HT-29 (cell line): ENCODE results near the gene ZFPL1. TPM values are rescaled to one million over a fixed set of nuclear protein-coding genes. Genes with fewer than 3 reads are reported as not detected.

Source experiments
- DNase-seq: peaks from one replicate; pipeline ENCODE4 v3.0.0-alpha.2; 2015; ENCODE audit warnings: low spot score
- small RNA-seq: library from RNA; depleted of rRNA; stranded (forward); fragments of <200 nt; gene quantifications from one replicate; pipeline ENCODE3, GENCODE V24; 2014
- total RNA-seq: library from RNA; depleted of rRNA; stranded (reverse); fragments of >200 nt; shearing (Covaris generic); gene quantifications from 2 replicates; pipeline ENCODE4 v1.2.3, GENCODE V29; 2014; rRNA removed

The ZFPL1 gene
- total RNA-seq, 1 experiment from 2014 or later, result 124 TPM

DNA sequence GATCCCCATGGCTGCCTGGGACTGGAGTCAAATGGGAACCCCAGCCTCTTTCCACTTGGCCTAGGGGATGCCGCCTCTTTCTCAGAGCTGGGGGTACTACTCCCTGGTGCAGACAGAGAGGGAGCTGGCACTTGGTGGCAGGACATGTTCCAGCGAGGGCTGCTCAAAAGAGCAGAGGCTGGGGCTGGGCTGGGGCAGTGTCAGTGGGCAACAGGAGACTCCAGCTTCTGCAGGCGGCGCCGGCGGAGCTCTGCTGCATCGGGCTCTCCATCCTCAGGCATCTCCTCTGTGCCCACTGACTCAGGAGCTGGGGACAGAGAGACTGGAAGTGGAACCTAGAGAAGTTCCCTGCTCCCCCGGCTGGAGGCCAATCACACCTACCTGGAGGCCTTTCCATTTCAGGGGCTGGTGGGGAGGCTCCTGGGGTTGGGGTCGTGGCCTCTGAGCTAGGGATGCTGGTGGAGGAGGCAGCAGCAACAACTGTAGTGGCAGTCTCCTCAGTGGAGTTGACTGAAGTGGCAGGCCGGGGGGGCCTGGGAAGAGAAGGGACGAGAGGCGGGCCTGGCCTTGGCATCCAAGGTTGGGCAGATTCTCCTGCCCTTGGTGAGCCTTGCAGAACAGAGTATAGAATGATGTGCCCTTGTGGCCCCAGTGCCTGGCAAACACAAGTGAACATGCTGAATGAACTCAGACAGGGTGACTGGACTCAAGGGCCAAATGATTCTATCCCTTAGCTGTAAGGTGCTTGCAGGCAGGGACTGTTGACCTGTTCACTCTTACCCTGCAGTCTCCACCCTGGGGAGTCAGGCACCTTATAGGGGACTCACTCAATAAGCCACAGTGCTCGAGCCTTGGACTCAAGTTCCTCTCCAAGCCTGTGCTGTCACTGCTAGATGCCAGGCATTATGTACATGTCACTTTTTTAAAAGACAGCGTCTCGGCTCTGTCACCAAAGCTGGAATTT, 44.4 kb downstream of the ZFPL1 start:
- DNase-seq, result no peak

DNA sequence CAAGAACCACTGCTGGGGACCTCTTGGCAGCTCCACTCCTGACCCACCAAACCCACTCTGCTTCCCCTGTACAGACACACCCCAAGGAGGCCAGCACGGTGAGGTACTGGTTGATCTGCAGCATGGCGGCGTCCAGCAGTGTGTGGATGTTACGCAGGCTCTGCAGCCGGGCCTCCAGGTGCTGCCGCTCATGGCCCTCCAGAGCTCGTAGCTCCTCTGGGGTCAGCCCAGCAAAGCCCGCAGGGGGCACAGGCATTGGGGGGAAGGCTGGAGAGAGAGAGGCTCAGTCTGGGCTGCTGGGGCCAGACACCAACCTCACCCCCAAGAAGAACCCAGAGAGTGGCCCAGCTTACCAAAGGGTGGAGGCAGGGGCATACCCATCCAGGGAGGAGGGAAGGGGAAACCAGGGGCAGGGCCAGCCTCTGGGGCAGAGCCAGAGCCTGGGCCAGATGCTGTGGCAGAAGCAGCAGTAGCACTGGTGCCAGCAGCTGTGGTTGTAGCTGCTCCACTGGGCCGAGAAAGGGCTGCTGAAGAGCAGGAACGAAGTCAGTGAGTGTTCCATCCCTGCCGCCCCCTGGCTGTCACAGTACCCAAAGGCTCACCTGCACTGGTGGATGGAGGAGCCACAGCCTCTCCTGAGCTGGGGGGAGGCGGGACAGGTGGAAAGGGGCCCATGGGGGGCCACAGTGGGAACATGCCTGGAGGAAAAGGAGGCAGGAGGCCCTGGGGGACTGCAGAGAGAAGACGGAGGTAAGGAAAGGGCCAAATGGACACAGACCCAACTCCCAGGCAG, 45.8 kb downstream of the ZFPL1 start:
- DNase-seq, result no peak

DNA sequence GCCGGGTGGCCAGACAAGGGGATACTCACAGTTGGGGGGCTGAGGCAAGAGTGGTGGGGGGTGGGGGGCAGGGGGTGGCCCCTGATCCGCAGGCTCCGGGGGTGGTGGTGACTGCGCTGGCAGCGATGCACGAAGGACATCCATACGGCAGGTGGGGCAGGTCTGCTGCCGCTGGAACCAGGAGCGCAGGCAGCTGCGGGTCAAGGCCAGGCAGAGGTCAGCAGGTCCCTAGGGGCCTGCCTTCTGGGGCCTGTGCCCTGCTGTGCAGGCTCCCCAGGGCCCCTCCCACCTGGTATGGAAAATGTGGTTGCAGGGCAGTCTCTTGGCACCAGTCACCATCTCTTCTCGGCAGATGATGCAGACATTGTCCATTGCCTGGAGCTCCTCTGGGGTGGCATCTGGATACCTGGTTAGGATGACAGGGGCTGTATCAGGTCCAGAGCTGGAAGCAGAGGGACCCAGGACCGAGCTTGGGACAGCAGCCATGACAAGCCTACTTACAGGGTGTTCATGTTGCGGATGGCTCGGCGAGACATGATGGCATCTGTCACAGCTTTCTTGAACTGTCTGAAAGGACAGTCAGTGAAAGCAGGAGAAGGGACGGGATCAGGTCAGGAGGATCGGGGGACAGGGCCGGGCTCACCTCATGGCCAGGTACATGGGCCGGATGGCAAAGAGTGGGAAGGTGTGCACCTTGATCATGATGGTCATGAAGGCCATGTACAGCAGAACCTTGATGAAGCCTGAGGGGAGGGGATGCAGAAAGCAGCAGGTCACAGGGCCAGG, 46.8 kb downstream of the ZFPL1 start:
- DNase-seq, result no peak

DNA sequence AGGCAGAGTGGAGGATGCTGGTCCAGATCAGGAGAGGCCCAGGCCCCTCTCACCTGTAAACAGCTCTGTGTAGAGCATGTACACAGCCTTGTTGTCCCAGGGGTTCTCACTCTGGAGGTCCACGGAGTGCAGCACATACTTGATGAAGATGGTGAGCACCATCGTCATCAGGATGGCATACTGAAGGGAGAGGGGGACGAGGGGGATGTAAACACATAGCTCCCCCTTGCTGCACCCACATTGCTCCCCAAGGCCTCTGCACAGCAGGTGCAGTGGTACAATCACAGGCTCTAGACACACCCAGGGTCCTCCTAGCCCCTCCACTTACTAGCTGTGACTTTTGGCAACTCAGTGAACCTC, 47.4 kb downstream of the ZFPL1 start:
- no peak for DNase-seq

DNA sequence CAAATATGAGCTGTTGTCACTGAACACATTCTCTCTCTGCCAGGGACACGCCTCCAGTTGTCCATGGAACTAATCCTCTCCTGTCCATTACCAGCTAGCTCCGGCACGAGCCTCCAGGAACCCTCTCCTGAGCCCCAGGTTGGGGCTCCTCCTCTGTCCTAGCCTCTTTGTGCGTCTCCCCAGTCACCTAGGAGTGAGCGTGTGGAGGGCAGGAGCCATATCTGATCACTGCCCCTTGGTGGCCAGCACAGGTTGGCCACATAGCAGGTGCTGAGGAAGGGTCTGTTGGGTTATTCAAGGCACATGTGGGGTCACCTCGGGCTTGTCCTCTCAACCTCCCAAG, 47.8 kb downstream of the ZFPL1 start:
- DNase-seq, result no peak

DNA sequence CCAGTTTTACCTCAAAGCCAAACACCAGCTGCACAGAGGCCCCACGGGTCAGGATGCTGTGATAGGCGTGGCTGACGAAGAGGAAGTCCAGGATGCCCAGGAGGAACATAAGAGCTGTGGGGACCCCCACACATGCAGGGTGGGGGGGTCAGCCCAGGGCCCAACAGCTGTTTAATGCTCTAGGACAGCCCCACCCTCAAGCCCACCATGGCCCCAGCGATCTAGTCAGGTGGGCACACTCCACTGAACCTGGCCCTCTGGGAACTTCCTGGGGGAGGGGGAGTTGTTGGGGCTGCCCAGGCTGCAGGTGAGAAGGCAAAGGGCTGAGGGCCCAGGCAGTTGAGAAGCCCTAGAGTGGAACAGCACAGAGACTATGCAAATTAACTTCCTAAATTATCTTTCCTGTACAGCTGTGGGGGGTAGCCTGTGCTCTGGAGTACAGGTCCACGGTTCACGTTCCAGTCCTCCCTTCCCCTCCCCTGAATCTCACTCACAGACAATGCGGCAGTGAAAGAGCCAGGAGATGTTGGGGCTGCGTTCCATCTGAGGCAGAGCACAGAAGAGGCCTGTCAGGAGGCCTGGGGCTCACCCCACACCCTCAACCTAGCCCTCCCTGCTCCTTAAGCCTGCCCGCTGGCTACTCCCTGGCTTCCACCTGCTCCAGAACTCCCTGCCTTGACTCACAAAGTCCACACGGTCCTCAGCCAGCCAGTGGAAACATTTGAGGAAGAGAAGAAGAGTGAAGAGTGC, 48.4 kb downstream of the ZFPL1 start:
- no peak for DNase-seq

DNA sequence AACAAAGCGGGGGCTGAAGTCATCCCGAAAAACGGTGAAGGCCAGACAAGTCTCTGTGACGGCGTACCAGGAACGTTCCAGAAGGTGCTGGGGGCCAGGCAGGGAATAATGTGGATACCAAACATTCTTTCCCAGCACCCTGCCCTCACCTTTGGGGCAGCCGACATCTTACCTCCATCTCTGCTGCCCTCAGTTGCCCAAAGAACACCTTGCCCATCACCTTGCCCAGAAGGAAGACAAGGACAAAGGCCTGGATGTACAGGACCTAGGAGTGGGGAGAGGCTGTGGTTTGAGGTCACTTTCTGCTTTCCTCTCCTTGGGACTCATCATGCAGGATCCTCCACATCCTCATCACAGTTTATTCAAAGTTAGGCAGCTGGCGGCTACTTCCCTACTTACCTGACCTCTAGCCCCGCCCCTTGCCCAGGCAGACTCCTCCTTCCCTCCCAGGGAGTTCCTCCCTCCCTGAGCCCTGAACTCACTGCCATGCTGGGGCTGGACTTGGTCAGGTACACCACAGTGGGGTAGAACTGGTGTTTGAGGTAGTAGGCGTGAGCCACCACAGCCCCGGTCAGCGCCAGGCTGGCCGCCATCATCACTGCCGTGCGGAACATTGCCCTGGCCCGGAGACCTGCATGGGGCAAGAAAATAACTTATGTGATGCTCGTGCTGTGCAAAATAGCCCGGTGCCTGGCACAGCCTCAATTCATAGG, 49.1 kb downstream of the ZFPL1 start:
- DNase-seq, result peak; percentile 75

DNA sequence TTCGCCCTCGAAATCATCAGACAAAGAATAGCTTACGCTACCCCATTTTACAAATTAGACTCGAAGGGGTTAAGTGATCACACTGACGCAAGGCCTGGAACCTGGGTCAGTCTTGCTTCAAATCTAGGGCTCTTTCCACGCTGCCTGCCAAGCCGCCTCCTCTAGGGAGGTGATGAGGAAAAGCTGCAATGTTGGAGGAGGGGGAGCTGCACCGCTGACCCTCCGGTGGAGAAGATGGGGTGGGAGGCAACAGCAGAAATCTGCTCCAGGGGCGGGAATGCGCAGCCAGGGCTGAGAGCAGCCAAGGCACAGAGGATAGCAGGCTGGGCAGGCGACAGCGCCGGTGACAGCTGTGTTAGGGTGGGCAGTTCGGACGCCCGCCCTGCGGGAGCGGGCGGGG, 49.7 kb downstream of the ZFPL1 start:
- peak; percentile 36 for DNase-seq

DNA sequence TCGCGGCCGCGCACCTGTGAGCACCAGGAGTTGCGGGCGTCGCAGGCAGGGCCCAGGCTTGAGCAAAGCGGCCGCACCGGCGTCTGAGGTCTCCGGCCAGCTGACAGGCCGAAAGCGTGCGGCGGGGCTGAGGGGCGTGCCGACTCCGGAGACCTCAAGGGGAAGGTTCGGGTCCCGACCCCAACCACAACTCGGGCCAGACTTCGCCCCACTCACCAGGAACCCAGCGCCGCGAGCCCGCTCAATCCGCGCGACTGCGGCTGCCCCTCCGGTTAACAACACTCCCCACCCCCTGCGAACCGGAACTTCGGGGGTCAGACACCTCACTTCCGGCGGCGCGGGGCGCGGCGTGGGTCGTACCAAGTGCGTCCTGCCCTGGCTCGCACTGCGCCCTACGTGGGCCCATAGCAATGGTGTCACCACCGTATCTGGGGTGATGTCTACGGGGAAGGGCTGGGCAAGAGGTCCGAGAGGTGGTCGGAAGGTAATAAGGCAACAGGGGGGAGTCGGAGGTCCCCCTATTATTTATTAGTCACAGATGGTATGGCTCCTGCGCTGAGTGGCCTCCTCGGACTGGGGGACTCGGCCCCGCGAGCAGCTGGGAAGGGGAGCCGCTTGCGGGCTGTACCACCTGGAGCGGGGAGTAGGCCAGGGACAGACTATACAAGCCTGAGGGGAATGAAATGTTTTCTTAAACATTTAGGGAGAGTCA, 50.4 kb downstream of the ZFPL1 start, which contains the start of gene SYVN1:
TSS of gene SYVN1 (minus strand) at position 280 of the 712 bp plus-strand sequence. CDS start 918 bp downstream, outside the sequence.
- peak; percentile 96 for DNase-seq

DNA sequence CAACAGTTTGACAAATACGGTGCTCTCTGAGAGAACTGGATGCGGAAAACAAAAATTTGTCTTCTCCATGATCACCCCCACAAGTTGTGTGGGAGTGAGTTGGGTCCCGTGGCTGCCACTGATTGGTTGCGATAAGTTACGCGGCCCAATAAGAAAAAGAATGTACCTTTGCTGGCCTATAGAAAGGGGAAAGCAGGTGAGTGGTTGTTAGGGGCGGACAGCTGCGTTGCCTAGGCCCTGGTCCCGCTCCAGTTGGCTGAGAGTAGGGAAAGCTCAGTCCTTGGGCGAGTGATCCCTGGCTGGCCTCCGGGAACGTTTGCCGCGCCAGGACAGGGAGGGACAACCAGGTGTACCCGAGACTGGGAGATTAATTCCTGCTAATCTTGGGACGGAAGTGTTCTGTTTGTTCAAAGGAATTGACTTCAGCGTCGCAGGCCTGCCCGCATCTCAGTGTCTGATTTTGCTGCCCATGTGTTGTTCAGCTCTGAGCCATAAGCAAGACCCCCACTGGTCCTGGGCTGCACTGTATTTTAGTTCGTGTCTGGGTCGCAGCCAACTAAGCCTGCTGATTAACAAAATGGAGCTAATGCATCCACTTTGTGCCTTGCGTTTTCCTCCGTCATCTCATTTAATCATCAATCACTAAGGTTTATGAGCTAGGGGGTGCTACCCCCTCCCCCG, 51.1 kb downstream of the ZFPL1 start:
- peak; percentile 99 for DNase-seq

DNA sequence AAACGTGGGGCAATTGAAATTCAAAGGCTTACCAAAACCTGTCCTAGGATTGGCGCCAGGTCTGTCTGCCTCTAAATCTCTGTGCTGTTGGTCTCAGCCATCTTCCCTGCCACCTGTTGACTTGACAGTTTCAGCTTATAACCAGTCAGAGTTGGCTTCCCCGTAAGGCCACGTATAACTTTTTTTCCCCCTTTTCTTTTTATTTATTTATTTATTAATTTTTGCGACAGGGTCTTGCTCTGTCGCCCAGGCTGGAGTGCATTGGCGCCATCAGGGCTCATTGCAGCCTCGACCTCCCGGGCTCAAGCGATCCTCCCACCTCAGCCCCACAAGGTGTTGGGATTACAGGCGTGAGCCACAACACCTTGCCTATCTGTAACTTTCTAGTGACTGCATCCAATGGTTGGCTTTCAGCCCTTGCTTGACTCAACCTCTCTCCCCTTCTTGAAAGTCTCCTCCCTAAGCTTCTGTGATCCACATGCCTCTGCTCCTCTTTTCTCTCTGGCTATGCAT, 51.7 kb downstream of the ZFPL1 start:
- no peak for DNase-seq

DNA sequence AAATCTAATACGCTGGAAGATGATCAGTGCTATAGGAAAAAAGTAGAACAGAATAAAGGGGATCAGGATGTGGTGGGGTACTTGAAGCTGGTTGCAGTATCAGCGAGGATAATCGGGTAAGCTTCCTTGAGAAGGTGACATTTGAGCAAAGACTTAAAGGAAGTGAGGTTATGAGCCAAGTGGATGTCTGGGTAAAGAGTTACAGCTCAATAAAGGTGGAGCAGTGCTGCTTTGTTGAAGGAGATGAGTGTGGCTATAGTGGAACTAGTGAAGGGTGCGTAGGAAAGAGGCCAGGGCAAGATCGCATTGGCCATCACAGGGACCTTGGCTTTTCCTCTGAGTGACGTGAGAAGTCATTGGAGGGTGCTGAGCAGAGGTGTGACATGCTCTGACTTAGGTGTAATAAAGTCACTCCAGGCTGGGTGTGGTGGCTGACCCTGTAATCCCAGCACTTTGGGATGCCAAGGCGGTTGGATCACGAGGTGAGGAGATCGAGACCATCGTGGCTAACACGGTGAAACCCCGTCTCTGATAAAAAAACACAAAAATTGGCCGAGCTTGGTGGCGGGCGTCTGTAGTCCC, 52.6 kb downstream of the ZFPL1 start:
- no peak for DNase-seq

Small RNA genes lying within 50 kb of the gene (small RNA-seq; reads per million reads assigned to genes)
- not detected for gene SNX15

Other genes starting within 250 kb of the ZFPL1 start
- 22.7 and 24.7 TPM in 2 replicates for gene CDC42BPG, start 239.6 kb upstream of the ZFPL1 start, total RNA-seq
- 118 and 123 TPM in 2 replicates for gene EHD1, start 205.6 kb upstream of the ZFPL1 start, total RNA-seq
- gene ATG2A, start 167.0 kb upstream of the ZFPL1 start, total RNA-seq, result 47.1 and 50.5 TPM in 2 replicates
- 7.9 and 8.9 TPM in 2 replicates for gene PPP2R5B, start 159.5 kb upstream of the ZFPL1 start, total RNA-seq
- not detected in 2 replicates for gene GPHA2, start 148.3 kb upstream of the ZFPL1 start, total RNA-seq
- gene MAJIN, start 112.1 kb upstream of the ZFPL1 start, total RNA-seq, result not detected in 2 replicates
- gene BATF2, start 87.3 kb upstream of the ZFPL1 start, total RNA-seq, result 1.6 and 2.5 TPM in 2 replicates
- 103 and 104 TPM in 2 replicates for gene ARL2, start 70.1 kb upstream of the ZFPL1 start, total RNA-seq
- 26.5 and 36.1 TPM in 2 replicates for gene SNX15, start 56.8 kb upstream of the ZFPL1 start, total RNA-seq
- gene SAC3D1, start 43.0 kb upstream of the ZFPL1 start, total RNA-seq, result 52.4 and 52.5 TPM in 2 replicates
- 0.08 and 1.9 TPM in 2 replicates for gene NAALADL1, start 25.7 kb upstream of the ZFPL1 start, total RNA-seq
- gene CDCA5, start 182 bp upstream of the ZFPL1 start, total RNA-seq, result 66.1 and 72.1 TPM in 2 replicates
- 549 and 628 TPM in 2 replicates for gene VPS51, start 12.0 kb downstream of the ZFPL1 start, total RNA-seq
- 84.4 and 113 TPM in 2 replicates for gene TM7SF2, start 27.6 kb downstream of the ZFPL1 start, total RNA-seq
- 104 and 115 TPM in 2 replicates for gene ZNHIT2, start 33.5 kb downstream of the ZFPL1 start, total RNA-seq
- 835 and 863 TPM in 2 replicates for gene FAU, start 37.9 kb downstream of the ZFPL1 start, total RNA-seq
- 153 and 200 TPM in 2 replicates for gene MRPL49, start 38.1 kb downstream of the ZFPL1 start, total RNA-seq
- gene SYVN1, start 50.3 kb downstream of the ZFPL1 start, total RNA-seq, result 21.7 and 32.1 TPM in 2 replicates
- gene SPDYC, start 86.0 kb downstream of the ZFPL1 start, total RNA-seq, result not detected in 2 replicates
- gene CAPN1, start 97.7 kb downstream of the ZFPL1 start, total RNA-seq, result 594 and 654 TPM in 2 replicates
- 24.8 and 27.5 TPM in 2 replicates for gene POLA2, start 177.7 kb downstream of the ZFPL1 start, total RNA-seq
- gene CDC42EP2, start 230.6 kb downstream of the ZFPL1 start, total RNA-seq, result 30.9 and 36.5 TPM in 2 replicates
- 28.8 and 30.2 TPM in 2 replicates for gene DPF2, start 249.6 kb downstream of the ZFPL1 start, total RNA-seq